Sigmoid colon (tissue), 4 donors: ENCODE measurements around the gene TKT.

Experiments used
- CTCF ChIP-seq, 4 experiments: fragments of 450-650 bp in 3 of 4; fragments of 200-600 bp in 1 of 4; IDR thresholded peaks; one replicate each; pipeline ENCODE4 v1.5.1; 2016 to 2019; ENCODE audit warnings: antibody characterized with exemption in 4 of 4, mild to moderate bottlenecking in 3 of 4, moderate library complexity in 2 of 4
- EP300 ChIP-seq, 4 donors: sonication (generic); formaldehyde crosslinking; IDR thresholded peaks; one replicate each; pipeline ENCODE4 v1.6.1; 2017; ENCODE audit warnings: antibody characterized with exemption in 4 of 4

GRCh38 chr3:53261712-53262111 lies 5.9 kb upstream of the TKT start:
- TF ChIP-seq CTCF (IDR thresholded peaks at IDR 0.05): no peak
- no peak for TF ChIP-seq EP300 (IDR thresholded peaks at IDR 0.05)
